Amygdala (tissue), 56 donors: ENCODE data around the gene SIGLEC11.
A peak's percentile ranks its signal among the peaks of the same experiment; 100 is the strongest.
"Not testable (repeated sequence)": the region's sequence is repeated elsewhere in the genome, so short reads cannot be mapped to it uniquely, and the experiment has no call there.

Experiments used
- DNase-seq, 56 donors: peaks; one replicate each; lab custom pipeline; 2025; lab: John Stamatoyannopoulos, UW

Gene SIGLEC11, protein sequence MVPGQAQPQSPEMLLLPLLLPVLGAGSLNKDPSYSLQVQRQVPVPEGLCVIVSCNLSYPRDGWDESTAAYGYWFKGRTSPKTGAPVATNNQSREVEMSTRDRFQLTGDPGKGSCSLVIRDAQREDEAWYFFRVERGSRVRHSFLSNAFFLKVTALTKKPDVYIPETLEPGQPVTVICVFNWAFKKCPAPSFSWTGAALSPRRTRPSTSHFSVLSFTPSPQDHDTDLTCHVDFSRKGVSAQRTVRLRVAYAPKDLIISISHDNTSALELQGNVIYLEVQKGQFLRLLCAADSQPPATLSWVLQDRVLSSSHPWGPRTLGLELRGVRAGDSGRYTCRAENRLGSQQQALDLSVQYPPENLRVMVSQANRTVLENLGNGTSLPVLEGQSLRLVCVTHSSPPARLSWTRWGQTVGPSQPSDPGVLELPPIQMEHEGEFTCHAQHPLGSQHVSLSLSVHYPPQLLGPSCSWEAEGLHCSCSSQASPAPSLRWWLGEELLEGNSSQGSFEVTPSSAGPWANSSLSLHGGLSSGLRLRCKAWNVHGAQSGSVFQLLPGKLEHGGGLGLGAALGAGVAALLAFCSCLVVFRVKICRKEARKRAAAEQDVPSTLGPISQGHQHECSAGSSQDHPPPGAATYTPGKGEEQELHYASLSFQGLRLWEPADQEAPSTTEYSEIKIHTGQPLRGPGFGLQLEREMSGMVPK

DNA sequence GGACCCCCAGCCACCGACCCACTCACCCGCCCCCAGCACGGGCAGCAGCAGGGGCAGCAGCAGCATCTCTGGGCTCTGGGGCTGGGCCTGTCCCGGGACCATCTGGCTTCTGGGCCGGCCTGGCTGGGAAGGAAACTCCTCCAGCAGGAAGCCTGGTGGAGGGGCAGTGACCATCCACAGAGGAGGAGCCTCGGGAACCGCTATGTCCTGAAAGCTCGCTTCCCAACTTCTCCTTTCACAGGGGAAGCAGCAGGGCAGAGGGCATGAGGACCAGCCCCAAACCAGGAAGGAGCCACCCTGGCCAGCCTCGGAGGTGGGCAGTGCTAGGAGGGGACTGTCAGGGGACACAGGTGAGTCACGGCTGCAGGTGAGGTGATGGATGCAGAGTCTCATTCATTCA, at the start of gene SIGLEC11:
SIGLEC11 (minus strand) TSS at position 193 of the 400 bp plus-strand sequence; CDS start at position 102, 91 bp downstream.
- DNase-seq: not testable (repeated sequence)

DNA sequence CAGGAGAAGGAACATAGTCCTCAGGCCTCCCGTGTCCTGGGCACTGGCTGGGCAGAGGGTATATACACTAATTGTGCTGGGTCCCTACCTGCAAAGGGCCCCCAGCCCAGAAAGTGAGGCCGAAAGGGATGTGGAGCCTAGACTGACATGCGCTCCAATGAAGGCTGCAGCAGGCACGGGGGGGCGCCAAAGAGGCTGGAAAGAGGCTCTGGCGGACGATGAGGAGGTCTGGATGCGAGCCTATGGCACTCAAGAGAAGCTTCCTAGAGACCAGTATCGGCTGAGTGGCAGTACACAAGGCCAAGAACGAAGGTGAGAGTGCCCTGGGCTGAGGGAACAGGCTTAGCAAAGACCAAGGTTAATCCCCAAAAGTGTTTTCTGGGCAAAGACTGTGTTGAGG, 47.6 kb upstream of the SIGLEC11 start:
- DNase-seq: no peak

DNA sequence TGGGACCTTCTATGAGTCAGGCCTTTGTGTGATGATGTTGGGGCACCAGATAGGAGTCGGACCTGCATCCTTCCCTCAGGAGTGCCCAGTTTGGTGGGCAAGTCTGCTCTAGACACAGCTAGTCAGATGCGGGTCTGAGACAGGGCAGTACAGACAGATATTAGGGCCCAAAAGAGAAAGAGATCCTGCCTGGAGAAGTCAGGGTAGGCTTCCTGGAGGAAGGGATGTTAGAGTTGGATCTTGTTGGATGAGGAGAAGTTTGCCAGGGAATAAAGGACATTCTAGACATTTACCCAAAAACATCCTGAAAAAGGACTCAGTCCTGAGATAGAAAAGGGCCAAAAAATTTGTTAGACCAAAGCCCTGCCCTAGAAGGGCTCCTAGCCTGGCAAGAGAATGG, 47.0 kb upstream of the SIGLEC11 start:
- no peak for DNase-seq

- no peak for DNase-seq
These were observed 46.2 kb upstream of the SIGLEC11 start for GRCh38 chr19:50007170-50007569.

DNA sequence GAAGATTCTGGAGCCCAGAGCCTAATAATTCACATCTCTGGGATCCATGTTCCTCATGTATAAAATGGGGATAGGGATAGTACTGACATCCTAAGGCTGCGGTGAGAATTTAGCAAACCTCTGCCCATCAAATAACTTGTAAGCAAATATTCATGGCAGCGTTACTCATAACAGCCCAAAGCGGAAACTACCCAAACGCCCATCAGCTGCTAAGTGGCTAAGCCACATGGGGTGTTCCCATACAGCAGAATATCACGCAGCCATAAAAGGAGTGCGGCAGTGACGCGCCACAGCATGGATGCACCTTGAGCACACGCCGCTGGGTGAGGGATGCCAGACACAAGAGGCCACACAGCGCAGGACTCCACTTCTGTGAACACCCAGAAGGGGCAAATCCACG, 44.5 kb upstream of the SIGLEC11 start:
- DNase-seq: no peak

DNA sequence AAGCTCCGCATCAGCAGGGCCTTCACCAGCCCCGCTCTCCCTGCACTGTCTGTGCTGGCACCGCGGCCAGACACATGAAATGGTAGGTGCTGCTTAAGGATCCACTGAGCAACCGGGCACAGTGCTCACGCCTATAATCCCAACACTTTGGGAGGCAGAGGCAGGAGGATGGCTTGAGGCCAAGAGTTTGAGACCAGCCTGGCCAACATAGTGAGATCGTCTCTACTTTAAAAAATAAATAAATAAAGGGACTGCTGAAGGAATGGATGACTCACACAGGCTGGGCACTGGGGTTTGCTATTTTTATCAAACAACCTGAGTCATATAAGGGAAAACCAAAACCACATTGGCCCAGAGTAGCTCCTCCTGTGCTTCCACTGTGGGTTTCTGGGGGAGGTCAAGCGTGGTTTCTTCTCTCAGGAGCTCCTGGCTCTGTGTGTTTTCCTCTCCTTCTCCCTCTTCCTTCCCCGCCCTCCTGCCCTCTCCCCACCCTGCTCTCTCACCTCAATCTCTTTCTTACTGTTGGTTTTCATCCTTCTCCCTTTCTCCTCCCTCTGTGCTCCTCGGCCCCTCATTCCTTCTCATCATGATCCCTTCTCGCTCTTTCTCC, 42.9 kb upstream of the SIGLEC11 start:
- DNase-seq: peak in 9 of 56 donors; percentile 4 to 41 (median 11)

GRCh38 chr19:50003254-50003788, 42.3 kb upstream of the SIGLEC11 start:
- DNase-seq: no peak

- DNase-seq: peak in 3 of 56 donors; percentile 2 to 22 (median 8)
These were observed 41.5 kb upstream of the SIGLEC11 start for GRCh38 chr19:50002386-50002960.

GRCh38 chr19:50001775-50002174, 40.8 kb upstream of the SIGLEC11 start:
- DNase-seq: no peak

- DNase-seq: no peak
These were observed 40.0 kb upstream of the SIGLEC11 start for GRCh38 chr19:50000841-50001557.

- DNase-seq: no peak
These were observed 39.3 kb upstream of the SIGLEC11 start for GRCh38 chr19:50000038-50000840.

DNA sequence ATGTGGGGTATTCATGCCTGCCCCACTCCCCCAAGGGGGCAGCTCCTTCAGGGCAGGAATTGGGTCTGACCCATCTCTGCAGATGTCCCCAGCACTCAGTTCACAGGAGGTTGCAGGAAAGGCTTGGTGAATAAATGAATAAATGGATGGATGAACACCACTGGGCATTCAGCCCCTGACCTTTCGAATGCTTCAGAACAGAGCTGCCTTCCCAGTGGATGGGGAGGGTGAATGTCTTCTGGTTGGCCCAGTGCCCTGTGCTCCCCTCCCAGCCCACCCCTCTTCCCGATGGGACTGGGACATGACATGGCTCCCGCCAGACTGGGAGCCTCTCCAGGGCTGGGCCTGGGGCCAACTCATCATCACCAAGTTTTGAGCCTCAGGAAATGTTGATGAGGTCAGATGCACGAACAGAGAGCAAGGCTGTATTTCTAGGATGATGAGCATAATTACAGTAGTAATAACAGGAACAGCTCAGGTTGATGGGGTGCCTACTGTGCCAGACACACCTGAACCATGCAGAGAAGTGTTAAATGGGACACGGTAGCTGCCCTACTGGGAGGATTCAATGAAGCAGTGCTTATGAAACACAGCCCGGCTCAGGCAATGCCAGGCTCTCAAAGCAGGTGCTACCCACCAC, 38.5 kb upstream of the SIGLEC11 start:
- DNase-seq: peak in 11 of 56 donors; percentile 4 to 67 (median 11)

DNA sequence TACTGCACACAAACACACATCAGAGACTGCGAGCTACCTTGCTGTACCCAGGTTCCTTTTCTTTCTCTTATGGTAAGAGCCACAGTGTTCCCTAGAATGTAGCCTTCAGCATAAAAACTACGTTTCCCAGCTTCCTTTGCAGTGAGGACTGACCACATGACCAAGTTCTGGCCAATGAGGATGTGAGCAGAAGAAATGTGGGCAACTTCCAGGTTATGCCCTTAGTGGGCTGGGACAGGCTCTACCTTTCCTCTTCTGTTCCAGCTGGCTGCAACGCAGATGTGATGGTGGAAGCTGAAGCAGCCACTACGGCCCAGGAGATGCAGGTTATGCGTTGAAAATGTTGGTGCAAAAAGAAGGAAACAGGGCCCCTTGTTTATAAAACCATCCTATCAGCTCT, 36.7 kb upstream of the SIGLEC11 start:
- peak in 1 of 56 donors; percentile 12 for DNase-seq

GRCh38 chr19:49988433-49988832, 27.5 kb upstream of the SIGLEC11 start:
- peak in 16 of 56 donors; percentile 6 to 58 (median 17) for DNase-seq

- no peak for DNase-seq
These were observed 27.0 kb upstream of the SIGLEC11 start for GRCh38 chr19:49988007-49988406.

DNA sequence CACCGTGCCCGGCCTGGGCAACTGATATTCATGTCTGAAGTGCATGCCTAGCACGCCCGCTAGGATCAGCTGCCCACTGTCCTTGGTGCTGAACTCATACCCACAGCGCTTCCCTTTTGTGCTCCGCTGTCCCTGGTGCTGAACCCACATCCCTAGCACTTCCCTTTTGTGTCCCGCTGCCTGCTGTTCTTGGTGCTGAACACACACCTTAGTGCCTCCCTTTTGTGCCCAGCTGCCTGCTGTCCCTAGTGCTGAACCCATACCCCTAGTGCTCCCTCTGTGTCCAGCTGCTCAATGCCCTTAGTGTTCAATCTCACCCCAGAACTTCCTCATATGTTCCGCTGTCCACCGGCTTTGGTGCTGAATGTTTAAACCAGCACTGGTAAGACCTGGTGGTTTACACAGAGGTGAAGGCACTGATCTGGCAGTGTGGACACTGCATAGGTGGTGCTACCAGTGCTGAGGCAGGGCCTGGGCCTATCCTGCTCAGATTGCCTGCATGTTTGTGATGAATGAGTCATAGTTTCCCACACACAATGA, 26.3 kb upstream of the SIGLEC11 start:
- DNase-seq: peak in 45 of 56 donors; percentile 2 to 73 (median 40)

- no peak for DNase-seq
These were observed 25.4 kb upstream of the SIGLEC11 start for GRCh38 chr19:49986354-49986753.

DNA sequence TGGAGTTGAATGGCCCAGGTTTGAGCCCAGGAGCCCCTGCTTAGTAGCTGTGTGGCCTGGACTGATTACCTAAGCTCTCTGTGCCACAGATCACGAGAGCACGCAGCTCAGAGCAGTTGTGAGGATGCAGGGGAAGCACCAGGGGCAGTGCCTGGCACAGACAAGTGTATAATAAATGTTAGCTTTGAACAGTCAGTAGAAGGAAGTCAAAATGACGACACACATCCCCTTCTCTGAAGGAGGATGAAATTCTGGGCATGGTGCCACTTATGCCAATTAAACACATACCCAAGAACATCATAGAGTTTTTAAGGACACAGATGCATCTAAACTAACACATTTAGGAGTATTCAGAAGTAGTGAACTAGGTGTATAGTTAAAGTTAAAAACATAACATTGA, 24.9 kb upstream of the SIGLEC11 start:
- DNase-seq: peak in 3 of 56 donors; percentile 13 to 25 (median 21)
